HCT116 (cell line): Measurements from ENCODE around the gene SHTN1. TPM values are rescaled to one million over a fixed set of nuclear protein-coding genes. Genes with fewer than 3 reads are reported as not detected.

ENCODE experiments used
- ATAC-seq: fragments of 200-7000 bp; cut with Tn5 transposase; 2 replicates; pipeline ENCODE4 v1.9.1; 2020; ENCODE audit warnings: mild to moderate bottlenecking, moderate library complexity
- BruUV-seq: library from RNA; stranded (reverse); fragments of 400-500 nt; replicated peaks from 2 replicates; lab custom pipeline; 2021; lab: Mats Ljungman, UMichigan
- CTCF ChIA-PET: fragments of 300-600 bp; sonication (Branson Sonifier 250); formaldehyde crosslinking; loops from one replicate; lab custom pipeline; 2021; ENCODE audit warnings: antibody characterized with exemption; lab: Charles Lee
- POLR2A ChIA-PET: fragments of 300-600, 350-600 bp; sonication (Branson Sonifier 250); formaldehyde crosslinking; loops from one replicate; lab custom pipeline; 2021; ENCODE audit warnings: antibody characterized with exemption; lab: Charles Lee
- RAD21 ChIA-PET, 2 experiments: fragments of 300-600 bp; sonication (Branson Sonifier 250); formaldehyde crosslinking; loops; one replicate each; lab custom pipeline; 2023; ENCODE audit warnings: low total read pairs in 2 of 2; ENCODE audit not compliant: uncharacterized antibody in 2 of 2, unreplicated experiment in 2 of 2, low non-redundant PET in 1 of 2; lab: Charles Lee
- DNase-seq: peaks from one replicate; pipeline ENCODE4 v3.0.0-alpha.2; 2010; ENCODE audit warnings: low read depth, low spot score
- H2AFZ ChIP-seq: fragments of 200-600 bp; shearing (Covaris generic), sonication (generic); 2 replicates; pipeline ENCODE4 v1.6.1; 2017; ENCODE audit warnings: low read depth, mixed run types, mixed read lengths, antibody characterized with exemption, low read length; ENCODE audit not compliant: poor library complexity, severe bottlenecking
- H3K27ac ChIP-seq: 2 replicates; pipeline ENCODE4 v1.5.1; 2012; ENCODE audit warnings: low read depth, low read length
- H3K27me3 ChIP-seq: fragments of 200-600 bp; sonication (generic); 2 replicates; pipeline ENCODE4 v1.6.1; 2016; ENCODE audit warnings: mixed run types, low read length, mixed read lengths; ENCODE audit not compliant: insufficient read depth
- H3K36me3 ChIP-seq, 2 experiments: fragments of 200-500 bp in 1 of 2; fragments of 200-600 bp in 1 of 2; sonication (Bioruptor generic) in 1 of 2; sonication (generic) in 1 of 2; 2 replicates each; pipeline versions ENCODE4 v1.5.1 to v1.6.1; 2014 to 2016; ENCODE audit warnings: low read length in 2 of 2, inconsistent platforms in 1 of 2, mixed read lengths in 1 of 2, mixed run types in 1 of 2; ENCODE audit not compliant: insufficient read depth in 2 of 2, control insufficient read depth in 1 of 2
- H3K4me1 ChIP-seq, 2 experiments: fragments of 200-600 bp in 1 of 2; sonication (generic) in 1 of 2; 2 replicates each; pipeline versions ENCODE4 v1.5.1 to v1.6.1; 2012 to 2017; ENCODE audit warnings: low read length in 2 of 2, inconsistent platforms in 1 of 2, mild to moderate bottlenecking in 1 of 2, mixed read lengths in 1 of 2, mixed run types in 1 of 2, moderate library complexity in 1 of 2; ENCODE audit not compliant: insufficient read depth in 2 of 2, control insufficient read depth in 1 of 2
- H3K4me2 ChIP-seq: fragments of 200-600 bp; sonication (generic); 2 replicates; pipeline ENCODE4 v1.6.1; 2017; ENCODE audit warnings: mixed run types, low read length, mixed read lengths
- H3K4me3 ChIP-seq, 2 experiments: fragments of 200-600 bp in 1 of 2; sonication (generic) in 1 of 2; replicated peaks in 1 of 2; 2 replicates each; pipeline ENCODE4 v1.5.1; 2011 to 2016; ENCODE audit warnings: low read length in 2 of 2, control low read depth in 1 of 2, low read depth in 1 of 2, mild to moderate bottlenecking in 1 of 2, mixed read lengths in 1 of 2, mixed run types in 1 of 2
- H3K79me2 ChIP-seq: fragments of 200-600 bp; sonication (generic); 2 replicates; pipeline ENCODE4 v1.6.1; 2017; ENCODE audit warnings: mild to moderate bottlenecking, mixed run types, low read length, moderate library complexity, mixed read lengths; ENCODE audit not compliant: insufficient read depth
- H3K9ac ChIP-seq: fragments of 200-600 bp; sonication (generic); 2 replicates; pipeline ENCODE4 v1.6.1; 2016; ENCODE audit warnings: low read length, mixed read lengths
- H3K9me2 ChIP-seq: fragments of 200-600 bp; sonication (generic), shearing (Covaris generic); 2 replicates; pipeline ENCODE4 v1.6.1; 2017; ENCODE audit warnings: mixed run types, mild to moderate bottlenecking, moderate library complexity; ENCODE audit not compliant: insufficient read depth
- H3K9me3 ChIP-seq, 2 experiments: fragments of 200-500 bp in 1 of 2; fragments of 200-600 bp in 1 of 2; sonication (Bioruptor generic) in 1 of 2; sonication (generic) in 1 of 2; 2 replicates each; pipeline ENCODE4 v1.6.1; 2014 to 2017; ENCODE audit warnings: low read length in 2 of 2, mixed read lengths in 2 of 2, inconsistent platforms in 1 of 2, low read depth in 1 of 2, mild to moderate bottlenecking in 1 of 2, mixed run types in 1 of 2, moderate library complexity in 1 of 2; ENCODE audit not compliant: control insufficient read depth in 1 of 2, insufficient read depth in 1 of 2
- H4K20me1 ChIP-seq: fragments of 200-600 bp; sonication (generic), shearing (Covaris generic); 2 replicates; pipeline ENCODE4 v1.6.1; 2017; ENCODE audit warnings: mixed run types, mild to moderate bottlenecking, moderate library complexity; ENCODE audit not compliant: insufficient read depth
- CBX3 ChIP-seq: IDR thresholded peaks from 2 replicates; pipeline ENCODE4 v1.6.1; 2012; ENCODE audit warnings: low read depth
- CEBPB ChIP-seq: IDR thresholded peaks from 2 replicates; pipeline ENCODE4 v1.6.1; 2012; ENCODE audit warnings: low read depth
- CTCF ChIP-seq, 3 experiments: fragments of 200-600 bp in 1 of 3; sonication (generic) in 1 of 3; IDR thresholded peaks in 2 of 3; conservative IDR thresholded peaks in 1 of 3; 2 replicates each; pipeline ENCODE4 v1.5.1; 2012 to 2017; ENCODE audit warnings: low read depth in 2 of 3, low read length in 2 of 3, antibody characterized with exemption in 1 of 3, borderline replicate concordance in 1 of 3, control low read depth in 1 of 3, mild to moderate bottlenecking in 1 of 3, mixed read lengths in 1 of 3, mixed run types in 1 of 3, moderate library complexity in 1 of 3; ENCODE audit not compliant: insufficient read depth in 1 of 3
- EGR1 ChIP-seq: IDR thresholded peaks from 2 replicates; pipeline ENCODE4 v1.6.1; 2012; ENCODE audit warnings: low read depth
- EZH2 ChIP-seq: fragments of 200-600 bp; sonication (generic); IDR thresholded peaks from 2 replicates; pipeline ENCODE4 v1.6.1; 2017; ENCODE audit warnings: antibody characterized with exemption, mixed run types
- FOSL1 ChIP-seq: IDR thresholded peaks from 2 replicates; pipeline ENCODE4 v1.6.1; 2012; ENCODE audit warnings: low read depth
- JUND ChIP-seq: IDR thresholded peaks from 2 replicates; pipeline ENCODE4 v1.6.1; 2012
- MAX ChIP-seq: IDR thresholded peaks from 2 replicates; pipeline ENCODE4 v1.6.1; 2012
- RAD21 ChIP-seq: IDR thresholded peaks from 2 replicates; pipeline ENCODE4 v1.6.1; 2012; ENCODE audit warnings: low read depth, mild to moderate bottlenecking
- SP1 ChIP-seq: IDR thresholded peaks from 2 replicates; pipeline ENCODE4 v1.6.1; 2012; ENCODE audit warnings: low read depth
- SRF ChIP-seq: IDR thresholded peaks from 2 replicates; pipeline ENCODE4 v1.6.1; 2012; ENCODE audit warnings: low read depth
- TCF7L2 ChIP-seq: IDR thresholded peaks from 2 replicates; pipeline ENCODE4 v1.7.0; 2011; ENCODE audit warnings: borderline replicate concordance, inconsistent platforms; ENCODE audit not compliant: insufficient read depth, insufficient read length; ENCODE audit errors: extremely low read depth
- ZFX ChIP-seq: fragments of 450-650 bp; IDR thresholded peaks from 2 replicates; pipeline ENCODE4 v1.6.1; 2017
- ZNF274 ChIP-seq: fragments of 200-500 bp; sonication (Bioruptor generic); IDR thresholded peaks from 2 replicates; pipeline ENCODE4 v1.6.1; 2014; ENCODE audit warnings: mild to moderate bottlenecking, low read depth, low read length, inconsistent platforms
- intact Hi-C: fragments of 100-400 bp; cut with micrococcal nuclease; formaldehyde crosslinking; loops from 2 replicates; pipeline ENCODE4 v1.10.0; 2022
- total RNA-seq: library from RNA; stranded (reverse); gene quantifications from one replicate; pipeline ENCODE4 v1.2.1, GENCODE V29; 2021; ENCODE audit not compliant: unreplicated experiment
- TF ChIP-seq, protein P1 (sequence below): IDR thresholded peaks from 2 replicates; pipeline ENCODE4 v1.6.1; 2011; ENCODE audit warnings: mild to moderate bottlenecking, low read length, moderate library complexity; ENCODE audit not compliant: insufficient replicate concordance; ENCODE audit errors: extremely low read depth
- TF ChIP-seq, protein P2 (sequence below): IDR thresholded peaks from 2 replicates; pipeline ENCODE4 v1.6.1; 2012
- TF ChIP-seq, protein P3 (sequence below): IDR thresholded peaks from 2 replicates; pipeline ENCODE4 v1.6.1; 2012; ENCODE audit warnings: low read depth

Gene SHTN1
- total RNA-seq, 1 experiment from 2014 or later, result 64.0 TPM

DNA sequence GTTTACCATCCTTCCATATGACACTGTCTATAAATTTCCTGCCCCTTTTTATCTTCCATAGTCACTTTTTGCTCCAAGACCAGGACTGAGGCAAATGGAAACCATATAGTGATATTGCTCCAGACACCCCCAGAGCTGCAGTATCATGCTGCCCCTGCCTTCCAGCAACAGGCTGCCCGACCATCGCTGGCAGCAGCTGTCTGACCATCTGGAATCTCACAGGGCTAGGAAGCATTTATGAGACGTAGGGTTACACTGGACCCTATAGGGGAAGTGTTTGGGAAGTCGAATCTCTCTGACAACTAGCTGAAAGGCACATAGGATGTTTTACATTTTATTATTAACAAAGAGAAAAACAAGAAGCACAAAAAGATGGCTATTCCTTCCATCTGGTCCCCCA is 136.3 kb downstream of the SHTN1 start:
- no peak overlapping the region for H3K4me2 ChIP-seq
- POLR2A ChIA-PET, result no interaction called here
- RAD21 ChIA-PET, result no interaction called here
- H3K36me3 ChIP-seq, result no peaks in the 10 kb centered on the region
- no TSS peak for BruUV-seq
- H3K4me1 ChIP-seq, result no peaks in the 10 kb centered on the region
- no peak for DNase-seq
- H3K9me3 ChIP-seq, result no peaks in the 10 kb centered on the region
- H3K27ac ChIP-seq, result no peak overlapping the region
- no peak overlapping the region for H2AFZ ChIP-seq
- no peaks in the 10 kb centered on the region for H3K9me2 ChIP-seq
- no peak overlapping the region for H3K4me3 ChIP-seq
- no peaks in the 10 kb centered on the region for H4K20me1 ChIP-seq
- no peak overlapping the region for H3K9ac ChIP-seq
- intact Hi-C loops, result no loop called here
- TF ChIP-seq EZH2, result no peak
- TF ChIP-seq MAX, result no peak
- no peak for TF ChIP-seq JUND
- TF ChIP-seq EGR1, result no peak
- TF ChIP-seq CTCF (IDR thresholded peaks at IDR 0.05 in 2 of 3, conservative IDR thresholded peaks at IDR 0.05 in 1 of 3; ENCODE audit: borderline replicate concordance in 1 of 3, insufficient read depth in 1 of 3, low read depth in 2 of 3, low read length in 2 of 3), result no peak
- no peak for TF ChIP-seq ZFX
- TF ChIP-seq TCF7L2, result no peak
- TF ChIP-seq SP1, result no peak
- TF ChIP-seq RAD21, result no peak
- TF ChIP-seq ZNF274, result no peak
- TF ChIP-seq SRF, result no peak
- no peak for TF ChIP-seq CBX3
- TF ChIP-seq, protein P1, sequence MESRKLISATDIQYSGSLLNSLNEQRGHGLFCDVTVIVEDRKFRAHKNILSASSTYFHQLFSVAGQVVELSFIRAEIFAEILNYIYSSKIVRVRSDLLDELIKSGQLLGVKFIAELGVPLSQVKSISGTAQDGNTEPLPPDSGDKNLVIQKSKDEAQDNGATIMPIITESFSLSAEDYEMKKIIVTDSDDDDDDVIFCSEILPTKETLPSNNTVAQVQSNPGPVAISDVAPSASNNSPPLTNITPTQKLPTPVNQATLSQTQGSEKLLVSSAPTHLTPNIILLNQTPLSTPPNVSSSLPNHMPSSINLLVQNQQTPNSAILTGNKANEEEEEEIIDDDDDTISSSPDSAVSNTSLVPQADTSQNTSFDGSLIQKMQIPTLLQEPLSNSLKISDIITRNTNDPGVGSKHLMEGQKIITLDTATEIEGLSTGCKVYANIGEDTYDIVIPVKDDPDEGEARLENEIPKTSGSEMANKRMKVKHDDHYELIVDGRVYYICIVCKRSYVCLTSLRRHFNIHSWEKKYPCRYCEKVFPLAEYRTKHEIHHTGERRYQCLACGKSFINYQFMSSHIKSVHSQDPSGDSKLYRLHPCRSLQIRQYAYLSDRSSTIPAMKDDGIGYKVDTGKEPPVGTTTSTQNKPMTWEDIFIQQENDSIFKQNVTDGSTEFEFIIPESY, result no peak
- TF ChIP-seq, protein P2, sequence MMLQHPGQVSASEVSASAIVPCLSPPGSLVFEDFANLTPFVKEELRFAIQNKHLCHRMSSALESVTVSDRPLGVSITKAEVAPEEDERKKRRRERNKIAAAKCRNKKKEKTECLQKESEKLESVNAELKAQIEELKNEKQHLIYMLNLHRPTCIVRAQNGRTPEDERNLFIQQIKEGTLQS, result no peak
- TF ChIP-seq CEBPB, result no peak
- no peak for TF ChIP-seq FOSL1
- TF ChIP-seq, protein P3, sequence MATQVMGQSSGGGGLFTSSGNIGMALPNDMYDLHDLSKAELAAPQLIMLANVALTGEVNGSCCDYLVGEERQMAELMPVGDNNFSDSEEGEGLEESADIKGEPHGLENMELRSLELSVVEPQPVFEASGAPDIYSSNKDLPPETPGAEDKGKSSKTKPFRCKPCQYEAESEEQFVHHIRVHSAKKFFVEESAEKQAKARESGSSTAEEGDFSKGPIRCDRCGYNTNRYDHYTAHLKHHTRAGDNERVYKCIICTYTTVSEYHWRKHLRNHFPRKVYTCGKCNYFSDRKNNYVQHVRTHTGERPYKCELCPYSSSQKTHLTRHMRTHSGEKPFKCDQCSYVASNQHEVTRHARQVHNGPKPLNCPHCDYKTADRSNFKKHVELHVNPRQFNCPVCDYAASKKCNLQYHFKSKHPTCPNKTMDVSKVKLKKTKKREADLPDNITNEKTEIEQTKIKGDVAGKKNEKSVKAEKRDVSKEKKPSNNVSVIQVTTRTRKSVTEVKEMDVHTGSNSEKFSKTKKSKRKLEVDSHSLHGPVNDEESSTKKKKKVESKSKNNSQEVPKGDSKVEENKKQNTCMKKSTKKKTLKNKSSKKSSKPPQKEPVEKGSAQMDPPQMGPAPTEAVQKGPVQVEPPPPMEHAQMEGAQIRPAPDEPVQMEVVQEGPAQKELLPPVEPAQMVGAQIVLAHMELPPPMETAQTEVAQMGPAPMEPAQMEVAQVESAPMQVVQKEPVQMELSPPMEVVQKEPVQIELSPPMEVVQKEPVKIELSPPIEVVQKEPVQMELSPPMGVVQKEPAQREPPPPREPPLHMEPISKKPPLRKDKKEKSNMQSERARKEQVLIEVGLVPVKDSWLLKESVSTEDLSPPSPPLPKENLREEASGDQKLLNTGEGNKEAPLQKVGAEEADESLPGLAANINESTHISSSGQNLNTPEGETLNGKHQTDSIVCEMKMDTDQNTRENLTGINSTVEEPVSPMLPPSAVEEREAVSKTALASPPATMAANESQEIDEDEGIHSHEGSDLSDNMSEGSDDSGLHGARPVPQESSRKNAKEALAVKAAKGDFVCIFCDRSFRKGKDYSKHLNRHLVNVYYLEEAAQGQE, result no peak
- ATAC-seq, result no peak
- no peaks in the 10 kb centered on the region for H3K79me2 ChIP-seq
- 0 out of 2 replicates have a peak, but pooled peaks cover 6% of the 10 kb centered on the region for H3K27me3 ChIP-seq
- CTCF ChIA-PET, result no interaction called here
